Measurements from ENCODE around the gene ARFGEF2. TPM values are rescaled to one million over a fixed set of nuclear protein-coding genes. Genes with fewer than 3 reads are reported as not detected.

ARFGEF2 gene
- total RNA-seq, 1 experiment from 2014 or later: 30.3 TPM

GRCh38 chr20:49046087-49046900, 124.8 kb downstream of the ARFGEF2 start, which contains the start of gene CSE1L:
CSE1L (plus strand) TSS chr20:49046312; CDS start chr20:49058464, 12,152 bp downstream.
- ChIA-PET POLR2A (interaction anchor here (0.8 to 3.3 kb wide), 26 partner anchors 9 to 1686 kb away, joined by 3 to 59 read pairs (median 6); partner anchors contain the start of genes ARFGEF2, DDX27 and ZNFX1), CTCF (interaction anchor here (0.6 to 1.4 kb wide), 3 partner anchors 11 to 37 kb away, joined by 3 to 6 read pairs (median 4); no protein-coding TSS in a partner anchor)
- DNase-seq (ENCODE audit: unreplicated experiment): peak; percentile 94
- BruUV-seq (replicated peaks): no TSS peak
- peak within 1 kb of the TSS; percentile 95 for H3K4me3 Mint-ChIP-seq (ENCODE audit: unreplicated experiment)
- H3K27me3 Mint-ChIP-seq (ENCODE audit: insufficient read depth, unreplicated experiment): no peaks in the 10 kb centered on the region
- intact Hi-C loops (cut with micrococcal nuclease): loop anchor here (5.0 kb wide), 1 partner anchor 124 kb away; the partner anchor contains the start of gene ARFGEF2
- H3K4me1 Mint-ChIP-seq (ENCODE audit: insufficient read depth, unreplicated experiment): peaks cover 24% of the 10 kb centered on the region
- no peaks in the 10 kb centered on the region for H3K9me3 Mint-ChIP-seq (ENCODE audit: unreplicated experiment)
- TF ChIP-seq CTCF (IDR thresholded peaks at IDR 0.05; ENCODE audit: unreplicated experiment): no peak
- peak within 1 kb of the TSS; percentile 97 for H3K27ac Mint-ChIP-seq (ENCODE audit: low read depth, unreplicated experiment)
- H3K36me3 Mint-ChIP-seq (ENCODE audit: insufficient read depth, unreplicated experiment): peaks cover 16% of the 10 kb centered on the region

GRCh38 chr20:49052334-49052733, 130.8 kb downstream of the ARFGEF2 start:
- CTCF ChIA-PET: interaction anchor here (0.7 kb wide), 1 partner anchor 100 kb away, joined by 3 read pairs; no protein-coding TSS in a partner anchor
- Mint-ChIP-seq H3K4me3 (ENCODE audit: unreplicated experiment) (no peak overlapping the region), H3K27ac (ENCODE audit: low read depth, unreplicated experiment) (peak overlapping the region; percentile 0), H3K9me3 (ENCODE audit: unreplicated experiment) (no peaks in the 10 kb centered on the region), H3K4me1 (ENCODE audit: insufficient read depth, unreplicated experiment) (peaks cover 26% of the 10 kb centered on the region), H3K27me3 (ENCODE audit: insufficient read depth, unreplicated experiment) (no peaks in the 10 kb centered on the region), H3K36me3 (ENCODE audit: insufficient read depth, unreplicated experiment) (peaks cover 31% of the 10 kb centered on the region)
- no TSS peak for BruUV-seq (replicated peaks)
- DNase-seq (ENCODE audit: unreplicated experiment): no peak
- intact Hi-C loops (cut with micrococcal nuclease): no loop called here
- POLR2A ChIA-PET: no interaction called here
- TF ChIP-seq CTCF (IDR thresholded peaks at IDR 0.05; ENCODE audit: unreplicated experiment): no peak

GRCh38 chr20:49054056-49054643, 132.6 kb downstream of the ARFGEF2 start:
- Mint-ChIP-seq H3K27ac (ENCODE audit: low read depth, unreplicated experiment) (no peak overlapping the region), H3K9me3 (ENCODE audit: unreplicated experiment) (no peaks in the 10 kb centered on the region), H3K4me3 (ENCODE audit: unreplicated experiment) (no peak overlapping the region), H3K36me3 (ENCODE audit: insufficient read depth, unreplicated experiment) (peaks cover 37% of the 10 kb centered on the region), H3K27me3 (ENCODE audit: insufficient read depth, unreplicated experiment) (no peaks in the 10 kb centered on the region), H3K4me1 (ENCODE audit: insufficient read depth, unreplicated experiment) (peaks cover 13% of the 10 kb centered on the region)
- TF ChIP-seq CTCF (IDR thresholded peaks at IDR 0.05; ENCODE audit: unreplicated experiment): no peak
- ChIA-PET CTCF (interaction anchor here (1.3 kb wide), 1 partner anchor 8 kb away, joined by 3 read pairs; no protein-coding TSS in a partner anchor), POLR2A (interaction anchor here (5.7 kb wide), 1 partner anchor 8 kb away, joined by 59 read pairs; the partner anchor contains the start of gene CSE1L)
- no TSS peak for BruUV-seq (replicated peaks)
- intact Hi-C loops (cut with micrococcal nuclease): no loop called here
- no peak for DNase-seq (ENCODE audit: unreplicated experiment)

- no TSS peak for BruUV-seq (replicated peaks)
These were observed 141.8 kb downstream of the ARFGEF2 start for GRCh38 chr20:49063279-49063678.

More at GRCh38 chr20:49063279-49063678, 141.8 kb downstream of the ARFGEF2 start:
- Mint-ChIP-seq H3K36me3 (ENCODE audit: insufficient read depth, unreplicated experiment) (peaks cover 78% of the 10 kb centered on the region), H3K27ac (ENCODE audit: low read depth, unreplicated experiment) (no peak overlapping the region), H3K4me3 (ENCODE audit: unreplicated experiment) (no peak overlapping the region), H3K4me1 (ENCODE audit: insufficient read depth, unreplicated experiment) (no peaks in the 10 kb centered on the region), H3K27me3 (ENCODE audit: insufficient read depth, unreplicated experiment) (no peaks in the 10 kb centered on the region), H3K9me3 (ENCODE audit: unreplicated experiment) (no peaks in the 10 kb centered on the region)
- intact Hi-C loops (cut with micrococcal nuclease): no loop called here
- DNase-seq (ENCODE audit: unreplicated experiment): no peak
- ChIA-PET POLR2A (interaction anchor here (0.5 to 1.8 kb wide), 7 partner anchors 13 to 156 kb away, joined by 3 to 8 read pairs (median 4); partner anchors contain the start of genes ARFGEF2 and DDX27), CTCF (interaction anchor here (0.6 to 1.2 kb wide), 4 partner anchors 16 to 1571 kb away, joined by 3 to 4 read pairs (median 4); partner anchors contain the start of gene CSE1L)
- TF ChIP-seq CTCF (IDR thresholded peaks at IDR 0.05; ENCODE audit: unreplicated experiment): no peak
